ENCODE results near the gene LPO. TPM values are rescaled to one million over a fixed set of nuclear protein-coding genes. Genes with fewer than 3 reads are reported as not detected.
A peak's percentile ranks its signal among the peaks of the same experiment; 100 is the strongest.

Gene LPO
- total RNA-seq, 1 donor from 2014 or later, result not detected

- peak; percentile 96 for ATAC-seq
- no peak overlapping the region for H3K27ac ChIP-seq
- intact Hi-C loops (cut with DNase I), result no loop called here
- peak; percentile 93 for TF ChIP-seq CTCF (IDR thresholded peaks at IDR 0.05)
- H3K4me1 ChIP-seq, result peaks cover 7% of the 10 kb centered on the region
- H3K4me3 ChIP-seq, result peak overlapping the region; percentile 47
- H3K36me3 ChIP-seq, result no peaks in the 10 kb centered on the region
- peak; percentile 84 for DNase-seq
- H3K9me3 ChIP-seq, result no peaks in the 10 kb centered on the region
- H3K27me3 ChIP-seq, result peaks cover 4% of the 10 kb centered on the region
Observed at GRCh38 chr17:58249270-58250133, 11.1 kb downstream of the LPO start.

GRCh38 chr17:58250344-58251011 lies 12.1 kb downstream of the LPO start:
- no peak for DNase-seq
- ATAC-seq, result no peak
- peaks cover 7% of the 10 kb centered on the region for H3K4me1 ChIP-seq
- no peak overlapping the region for H3K27ac ChIP-seq
- peaks cover 13% of the 10 kb centered on the region for H3K27me3 ChIP-seq
- H3K4me3 ChIP-seq, result no peak overlapping the region
- H3K9me3 ChIP-seq, result no peaks in the 10 kb centered on the region
- intact Hi-C loops (cut with DNase I), result no loop called here
- H3K36me3 ChIP-seq, result no peaks in the 10 kb centered on the region
- TF ChIP-seq CTCF (IDR thresholded peaks at IDR 0.05), result no peak

GRCh38 chr17:58252141-58252540 lies 13.8 kb downstream of the LPO start:
- Histone ChIP-seq H3K36me3 (no peaks in the 10 kb centered on the region), H3K27me3 (peaks cover 21% of the 10 kb centered on the region), H3K27ac (no peak overlapping the region), H3K4me3 (no peak overlapping the region), H3K4me1 (peaks cover 7% of the 10 kb centered on the region), H3K9me3 (no peaks in the 10 kb centered on the region)
- no peak for ATAC-seq
- intact Hi-C loops (cut with DNase I), result no loop called here
- no peak for DNase-seq
- TF ChIP-seq CTCF (IDR thresholded peaks at IDR 0.05), result no peak

- Histone ChIP-seq H3K36me3 (no peaks in the 10 kb centered on the region), H3K27ac (no peak overlapping the region), H3K4me3 (no peak overlapping the region), H3K27me3 (peaks cover 24% of the 10 kb centered on the region), H3K9me3 (no peaks in the 10 kb centered on the region), H3K4me1 (peaks cover 7% of the 10 kb centered on the region)
- TF ChIP-seq CTCF (IDR thresholded peaks at IDR 0.05), result no peak
- ATAC-seq, result no peak
- intact Hi-C loops (cut with DNase I), result no loop called here
- DNase-seq, result no peak
Observed at GRCh38 chr17:58253082-58253481, 14.7 kb downstream of the LPO start.

- Histone ChIP-seq H3K27ac (no peak overlapping the region), H3K36me3 (no peaks in the 10 kb centered on the region), H3K9me3 (no peaks in the 10 kb centered on the region), H3K4me3 (no peak overlapping the region), H3K27me3 (peaks cover 28% of the 10 kb centered on the region), H3K4me1 (no peaks in the 10 kb centered on the region)
- intact Hi-C loops (cut with DNase I), result no loop called here
- TF ChIP-seq CTCF (IDR thresholded peaks at IDR 0.05), result peak; percentile 6
- DNase-seq (no peak), ATAC-seq (no peak)
Observed at GRCh38 chr17:58254803-58255202, 16.4 kb downstream of the LPO start.

Data from upper lobe of right lung (tissue), 1 donor.